ENCODE measurements around the gene AMD1.

Gene AMD1

GRCh38 chr6:110876170-110876773 is 1.7 kb downstream of the AMD1 start:
- TF ChIP-seq MAX (IDR thresholded peaks at IDR 0.05), result peak; percentile 93
- peak; percentile 67; the same call in 1 of the 2 replicates for TF ChIP-seq TAF1 (IDR thresholded peaks at IDR 0.05; ENCODE audit: low read depth)
- no peak for TF ChIP-seq TEAD4 (IDR thresholded peaks at IDR 0.05)
- peak; percentile 32; the same call in 1 of the 2 replicates for TF ChIP-seq REST (IDR thresholded peaks at IDR 0.05; ENCODE audit: low read depth)
- TF ChIP-seq CEBPB (IDR thresholded peaks at IDR 0.05), result no peak

GRCh38 chr6:110876806-110877564 is 2.4 kb downstream of the AMD1 start:
- TF ChIP-seq REST (IDR thresholded peaks at IDR 0.05; ENCODE audit: low read depth) (no peak), YY1 (IDR thresholded peaks at IDR 0.05; ENCODE audit: low read depth) (no peak), TCF12 (IDR thresholded peaks at IDR 0.05; ENCODE audit: low read depth) (no peak), USF1 (IDR thresholded peaks at IDR 0.05) (no peak), FOXM1 (IDR thresholded peaks at IDR 0.05; ENCODE audit: borderline replicate concordance, low read depth) (no peak), TAF1 (IDR thresholded peaks at IDR 0.05; ENCODE audit: low read depth) (no peak), CREB1 (IDR thresholded peaks at IDR 0.05; ENCODE audit: low read depth) (no peak), MAX (IDR thresholded peaks at IDR 0.05) (no peak), CEBPB (IDR thresholded peaks at IDR 0.05) (no peak), TEAD4 (IDR thresholded peaks at IDR 0.05) (no peak)

- TF ChIP-seq ZBTB7A (IDR thresholded peaks at IDR 0.05; ENCODE audit: low read depth) (no peak), TEAD4 (IDR thresholded peaks at IDR 0.05) (no peak), TCF12 (IDR thresholded peaks at IDR 0.05; ENCODE audit: low read depth) (no peak), NFIC (IDR thresholded peaks at IDR 0.05) (no peak), CREB1 (IDR thresholded peaks at IDR 0.05; ENCODE audit: low read depth) (no peak), MAX (IDR thresholded peaks at IDR 0.05) (no peak), USF1 (IDR thresholded peaks at IDR 0.05) (no peak), FOXM1 (IDR thresholded peaks at IDR 0.05; ENCODE audit: borderline replicate concordance, low read depth) (no peak), TAF1 (IDR thresholded peaks at IDR 0.05; ENCODE audit: low read depth) (no peak), REST (IDR thresholded peaks at IDR 0.05; ENCODE audit: low read depth) (no peak), RAD21 (IDR thresholded peaks at IDR 0.05; ENCODE audit: low read depth) (no peak), CEBPB (IDR thresholded peaks at IDR 0.05) (no peak), EP300 (IDR thresholded peaks at IDR 0.05; ENCODE audit: borderline replicate concordance) (no peak)
Observed at GRCh38 chr6:110877569-110877968, 3.0 kb downstream of the AMD1 start.

- TF ChIP-seq YY1 (IDR thresholded peaks at IDR 0.05; ENCODE audit: low read depth) (no peak), EGR1 (IDR thresholded peaks at IDR 0.05) (no peak), EP300 (IDR thresholded peaks at IDR 0.05; ENCODE audit: borderline replicate concordance) (no peak), REST (IDR thresholded peaks at IDR 0.05; ENCODE audit: low read depth) (no peak), CREB1 (IDR thresholded peaks at IDR 0.05; ENCODE audit: low read depth) (no peak), MAX (IDR thresholded peaks at IDR 0.05) (no peak), USF1 (IDR thresholded peaks at IDR 0.05) (no peak), ZBTB7A (IDR thresholded peaks at IDR 0.05; ENCODE audit: low read depth) (no peak), TAF1 (IDR thresholded peaks at IDR 0.05; ENCODE audit: low read depth) (no peak), CEBPB (IDR thresholded peaks at IDR 0.05) (no peak), FOXM1 (IDR thresholded peaks at IDR 0.05; ENCODE audit: borderline replicate concordance, low read depth) (no peak)
Observed at GRCh38 chr6:110878751-110879522, 4.4 kb downstream of the AMD1 start.
